Neural progenitor cell (in vitro differentiated cells): Measurements from ENCODE around the gene RNF157. TPM values are rescaled to one million over a fixed set of nuclear protein-coding genes. Genes with fewer than 3 reads are reported as not detected.

ENCODE experiments used
- DNase-seq: peaks from one replicate; pipeline ENCODE4 v3.0.0-alpha.2; 2016; ENCODE audit warnings: low spot score
- H2AFZ ChIP-seq: fragments of 200-600 bp; sonication (generic); replicated peaks from 2 replicates; pipeline ENCODE4 v1.6.1; 2016; ENCODE audit warnings: antibody characterized with exemption
- H3F3A ChIP-seq: fragments of 200-600 bp; sonication (generic); 2 replicates; pipeline ENCODE4 v1.6.1; 2016; ENCODE audit warnings: antibody characterized with exemption, low read depth
- H3K27ac ChIP-seq: fragments of 200-600 bp; sonication (generic); 2 replicates; pipeline ENCODE4 v1.5.1; 2016; ENCODE audit warnings: mild to moderate bottlenecking
- H3K27me3 ChIP-seq: fragments of 200-600 bp; sonication (generic); 2 replicates; pipeline ENCODE4 v1.6.1; 2016; ENCODE audit warnings: mild to moderate bottlenecking, moderate library complexity
- H3K36me3 ChIP-seq: fragments of 200-600 bp; sonication (generic); 2 replicates; pipeline ENCODE4 v1.5.1; 2016
- H3K4me1 ChIP-seq: fragments of 200-600 bp; sonication (generic); 2 replicates; pipeline ENCODE4 v1.6.1; 2016; ENCODE audit warnings: mixed run types
- H3K4me2 ChIP-seq: fragments of 200-600 bp; sonication (generic); 2 replicates; pipeline ENCODE4 v1.6.1; 2016
- H3K4me3 ChIP-seq: fragments of 200-600 bp; sonication (generic); 2 replicates; pipeline ENCODE4 v1.5.1; 2016
- H3K79me2 ChIP-seq: fragments of 200-600 bp; sonication (generic); 2 replicates; pipeline ENCODE4 v1.6.1; 2016; ENCODE audit warnings: low read depth
- H3K9ac ChIP-seq: fragments of 200-600 bp; sonication (generic); 2 replicates; pipeline ENCODE4 v1.6.1; 2016
- H3K9me3 ChIP-seq: fragments of 200-600 bp; sonication (generic); 2 replicates; pipeline ENCODE4 v1.5.1; 2016; ENCODE audit warnings: low read depth
- H4K20me1 ChIP-seq: fragments of 200-600 bp; sonication (generic); 2 replicates; pipeline ENCODE4 v1.6.1; 2016; ENCODE audit warnings: low read depth
- H3K27ac Mint-ChIP-seq: 3 replicates; pipeline ENCODE4 v1.8.0; 2021; ENCODE audit warnings: mixed read lengths
- H3K27me3 Mint-ChIP-seq: 2 replicates; pipeline ENCODE4 v1.8.0; 2022; ENCODE audit warnings: low read depth, mild to moderate bottlenecking, inconsistent platforms, moderate library complexity, mixed read lengths; ENCODE audit not compliant: insufficient read depth
- H3K36me3 Mint-ChIP-seq: 3 replicates; pipeline ENCODE4 v1.8.0; 2021; ENCODE audit warnings: mixed read lengths
- H3K4me1 Mint-ChIP-seq: 3 replicates; pipeline ENCODE4 v1.8.0; 2021; ENCODE audit warnings: mixed read lengths
- H3K4me3 Mint-ChIP-seq: 3 replicates; pipeline ENCODE4 v1.8.0; 2021; ENCODE audit warnings: mild to moderate bottlenecking, moderate library complexity, mixed read lengths
- H3K9me3 Mint-ChIP-seq: 3 replicates; pipeline ENCODE4 v1.8.0; 2020; ENCODE audit warnings: mixed read lengths
- EZH2 ChIP-seq: fragments of 200-600 bp; sonication (generic); IDR thresholded peaks from 2 replicates; pipeline ENCODE4 v1.6.1; 2017; ENCODE audit warnings: antibody characterized with exemption, mild to moderate bottlenecking, moderate library complexity
- EZH2phosphoT487 ChIP-seq: fragments of 200-600 bp; sonication (generic); IDR thresholded peaks from 2 replicates; pipeline ENCODE4 v1.6.1; 2017; ENCODE audit warnings: antibody characterized with exemption
- total RNA-seq: library from RNA; depleted of rRNA; stranded (reverse); fragments of >200 nt; gene quantifications from 2 replicates; pipeline ENCODE4 v1.2.3, GENCODE V29; 2015; ENCODE audit warnings: low replicate concordance
- TF ChIP-seq, protein P1 (sequence below): fragments of 200-600 bp; sonication (generic); IDR thresholded peaks from 2 replicates; pipeline ENCODE4 v1.5.1; 2017; ENCODE audit warnings: antibody characterized with exemption, mild to moderate bottlenecking

RNF157 gene
- total RNA-seq, 1 donor from 2014 or later = 21.0 TPM

DNA sequence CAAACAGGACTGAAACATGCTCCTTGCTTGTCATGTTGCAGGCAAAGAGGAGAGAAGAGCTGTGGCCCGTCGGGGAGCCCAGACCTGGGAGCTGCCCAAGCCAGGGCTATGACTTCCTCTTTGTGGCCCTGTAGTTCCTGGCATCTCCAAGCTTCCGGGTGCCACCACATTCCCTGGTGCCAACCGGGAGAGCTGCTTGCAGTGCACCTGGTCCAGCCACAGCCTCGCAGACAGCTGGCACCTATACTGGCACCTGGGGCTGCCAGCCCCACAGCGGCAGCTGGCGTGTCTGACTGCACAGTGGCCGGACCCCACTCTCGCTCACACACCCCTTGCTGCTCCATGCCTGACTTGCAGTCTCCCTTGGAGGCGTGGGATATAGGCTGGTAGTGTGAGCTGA lies 62.2 kb downstream of the RNF157 start:
- no peak overlapping the region for H3K9ac ChIP-seq
- no peak overlapping the region for H2AFZ ChIP-seq
- H3K27me3 ChIP-seq = no peaks in the 10 kb centered on the region
- Mint-ChIP-seq H3K27ac (no peak overlapping the region), H3K36me3 (no peaks in the 10 kb centered on the region), H3K27me3 (peaks cover 2% of the 10 kb centered on the region), H3K4me1 (peaks cover 12% of the 10 kb centered on the region), H3K9me3 (no peaks in the 10 kb centered on the region), H3K4me3 (no peak overlapping the region)
- peaks cover 2% of the 10 kb centered on the region for H3K4me1 ChIP-seq
- no peak for DNase-seq
- no peak overlapping the region for H3K4me3 ChIP-seq
- no peaks in the 10 kb centered on the region for H4K20me1 ChIP-seq
- no peak overlapping the region for H3K4me2 ChIP-seq
- TF ChIP-seq EZH2 (no peak), EZH2phosphoT487 (no peak)
- TF ChIP-seq, protein P1, sequence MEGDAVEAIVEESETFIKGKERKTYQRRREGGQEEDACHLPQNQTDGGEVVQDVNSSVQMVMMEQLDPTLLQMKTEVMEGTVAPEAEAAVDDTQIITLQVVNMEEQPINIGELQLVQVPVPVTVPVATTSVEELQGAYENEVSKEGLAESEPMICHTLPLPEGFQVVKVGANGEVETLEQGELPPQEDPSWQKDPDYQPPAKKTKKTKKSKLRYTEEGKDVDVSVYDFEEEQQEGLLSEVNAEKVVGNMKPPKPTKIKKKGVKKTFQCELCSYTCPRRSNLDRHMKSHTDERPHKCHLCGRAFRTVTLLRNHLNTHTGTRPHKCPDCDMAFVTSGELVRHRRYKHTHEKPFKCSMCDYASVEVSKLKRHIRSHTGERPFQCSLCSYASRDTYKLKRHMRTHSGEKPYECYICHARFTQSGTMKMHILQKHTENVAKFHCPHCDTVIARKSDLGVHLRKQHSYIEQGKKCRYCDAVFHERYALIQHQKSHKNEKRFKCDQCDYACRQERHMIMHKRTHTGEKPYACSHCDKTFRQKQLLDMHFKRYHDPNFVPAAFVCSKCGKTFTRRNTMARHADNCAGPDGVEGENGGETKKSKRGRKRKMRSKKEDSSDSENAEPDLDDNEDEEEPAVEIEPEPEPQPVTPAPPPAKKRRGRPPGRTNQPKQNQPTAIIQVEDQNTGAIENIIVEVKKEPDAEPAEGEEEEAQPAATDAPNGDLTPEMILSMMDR = no peak
- H3K9me3 ChIP-seq = no peaks in the 10 kb centered on the region
- H3K36me3 ChIP-seq = no peaks in the 10 kb centered on the region
- H3F3A ChIP-seq = no peaks in the 10 kb centered on the region
- H3K27ac ChIP-seq = no peak overlapping the region
- H3K79me2 ChIP-seq = no peaks in the 10 kb centered on the region

DNA sequence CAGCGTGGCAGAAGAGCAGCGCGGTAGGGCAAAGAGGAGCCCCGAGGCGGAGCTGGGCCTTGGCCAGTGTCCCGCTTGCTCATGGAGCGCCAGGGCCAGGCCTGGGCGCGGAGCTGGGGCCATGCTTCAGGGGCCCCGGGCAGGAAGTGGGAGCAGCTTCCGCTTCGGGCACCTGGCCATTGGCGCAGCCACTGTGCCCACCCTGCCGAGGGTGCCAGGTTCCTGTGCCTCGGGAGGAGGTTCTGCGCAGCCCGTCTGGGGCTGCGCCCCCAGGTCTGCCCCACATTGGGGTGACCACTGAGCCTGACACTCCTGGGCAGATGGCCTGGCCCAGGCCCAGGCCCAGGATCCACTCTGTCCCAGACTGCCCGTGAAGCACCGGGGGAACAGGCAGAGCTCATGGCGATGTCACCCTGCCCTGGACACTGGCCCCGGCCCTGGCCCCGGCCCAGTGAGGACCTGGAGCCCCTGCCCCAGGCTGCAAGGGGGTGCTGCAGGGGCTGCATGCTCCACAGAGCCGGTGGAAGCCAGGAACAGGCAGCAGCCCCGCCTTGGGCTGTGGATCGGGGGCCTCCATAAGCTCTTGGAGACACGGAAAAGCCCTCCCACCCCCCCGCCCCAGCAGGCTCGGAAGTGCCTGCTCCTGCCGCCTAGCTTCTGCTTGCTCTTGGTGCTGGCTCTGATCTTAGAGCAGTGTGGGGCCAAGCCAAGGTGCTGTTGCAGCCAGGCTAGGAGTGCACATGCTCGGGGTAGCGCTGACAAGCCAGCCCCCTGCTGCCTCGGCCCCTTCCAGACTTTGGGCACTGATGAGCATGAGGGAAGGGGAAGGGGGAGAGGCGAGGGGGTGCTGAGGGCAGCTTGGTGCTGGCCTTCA lies 63.4 kb downstream of the RNF157 start:
- peaks cover 2% of the 10 kb centered on the region for H3K36me3 Mint-ChIP-seq
- Histone ChIP-seq H4K20me1 (no peaks in the 10 kb centered on the region), H3K9ac (no peak overlapping the region), H3K27me3 (no peaks in the 10 kb centered on the region), H3K9me3 (no peaks in the 10 kb centered on the region), H3K4me2 (no peak overlapping the region), H3F3A (no peaks in the 10 kb centered on the region), H3K27ac (no peak overlapping the region), H3K4me1 (peaks cover under 1% of the 10 kb centered on the region), H3K79me2 (no peaks in the 10 kb centered on the region), H3K4me3 (no peak overlapping the region), H3K36me3 (no peaks in the 10 kb centered on the region), H2AFZ (no peak overlapping the region)
- DNase-seq = no peak
- peaks cover 2% of the 10 kb centered on the region for H3K27me3 Mint-ChIP-seq
- H3K4me3 Mint-ChIP-seq = no peak overlapping the region
- no peak overlapping the region for H3K27ac Mint-ChIP-seq
- H3K9me3 Mint-ChIP-seq = no peaks in the 10 kb centered on the region
- peaks cover 9% of the 10 kb centered on the region for H3K4me1 Mint-ChIP-seq
- TF ChIP-seq, protein P1 = no peak
- no peak for TF ChIP-seq EZH2
- TF ChIP-seq EZH2phosphoT487 = no peak

DNA sequence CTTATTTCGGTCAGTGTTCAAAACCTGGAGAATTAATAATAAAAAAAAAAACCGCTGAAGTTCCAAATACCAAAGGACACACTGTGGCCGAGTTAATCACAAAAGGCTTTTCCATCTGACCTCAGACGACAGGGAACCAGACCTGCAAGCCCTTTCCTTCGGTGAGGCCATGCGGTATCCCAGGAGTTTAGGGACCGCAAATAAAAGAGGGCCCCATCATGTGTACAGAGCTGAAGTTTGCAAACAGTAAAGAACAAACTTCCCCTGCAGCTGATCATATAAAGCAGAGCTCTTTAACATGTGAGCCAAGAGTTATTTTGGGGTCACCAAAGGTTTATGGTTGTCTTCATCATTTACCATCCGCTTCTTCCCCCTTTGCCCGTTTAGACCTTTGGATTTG lies 66.3 kb downstream of the RNF157 start:
- H3K4me1 ChIP-seq = no peaks in the 10 kb centered on the region
- Mint-ChIP-seq H3K27me3 (peaks cover 2% of the 10 kb centered on the region), H3K9me3 (no peaks in the 10 kb centered on the region), H3K4me1 (peaks cover 8% of the 10 kb centered on the region), H3K27ac (no peak overlapping the region), H3K36me3 (peaks cover 2% of the 10 kb centered on the region), H3K4me3 (no peak overlapping the region)
- no peak overlapping the region for H3K4me3 ChIP-seq
- H4K20me1 ChIP-seq = no peaks in the 10 kb centered on the region
- no peak for DNase-seq
- H2AFZ ChIP-seq = no peak overlapping the region
- H3K27me3 ChIP-seq = no peaks in the 10 kb centered on the region
- no peak overlapping the region for H3K9ac ChIP-seq
- TF ChIP-seq, protein P1 = no peak
- TF ChIP-seq EZH2 (no peak), EZH2phosphoT487 (no peak)
- H3K36me3 ChIP-seq = no peaks in the 10 kb centered on the region
- no peaks in the 10 kb centered on the region for H3K9me3 ChIP-seq
- H3K79me2 ChIP-seq = no peaks in the 10 kb centered on the region
- no peaks in the 10 kb centered on the region for H3F3A ChIP-seq
- H3K4me2 ChIP-seq = no peak overlapping the region
- H3K27ac ChIP-seq = no peak overlapping the region
